ENCODE results near the gene BIRC5. TPM values are rescaled to one million over a fixed set of nuclear protein-coding genes. Genes with fewer than 3 reads are reported as not detected.

The BIRC5 gene
- total RNA-seq, 3 donors from 2014 or later (not counting 1 experiment from before 2014, with no cell fraction given), result 0.73 to 1.9 (median 1.2) TPM

DNA sequence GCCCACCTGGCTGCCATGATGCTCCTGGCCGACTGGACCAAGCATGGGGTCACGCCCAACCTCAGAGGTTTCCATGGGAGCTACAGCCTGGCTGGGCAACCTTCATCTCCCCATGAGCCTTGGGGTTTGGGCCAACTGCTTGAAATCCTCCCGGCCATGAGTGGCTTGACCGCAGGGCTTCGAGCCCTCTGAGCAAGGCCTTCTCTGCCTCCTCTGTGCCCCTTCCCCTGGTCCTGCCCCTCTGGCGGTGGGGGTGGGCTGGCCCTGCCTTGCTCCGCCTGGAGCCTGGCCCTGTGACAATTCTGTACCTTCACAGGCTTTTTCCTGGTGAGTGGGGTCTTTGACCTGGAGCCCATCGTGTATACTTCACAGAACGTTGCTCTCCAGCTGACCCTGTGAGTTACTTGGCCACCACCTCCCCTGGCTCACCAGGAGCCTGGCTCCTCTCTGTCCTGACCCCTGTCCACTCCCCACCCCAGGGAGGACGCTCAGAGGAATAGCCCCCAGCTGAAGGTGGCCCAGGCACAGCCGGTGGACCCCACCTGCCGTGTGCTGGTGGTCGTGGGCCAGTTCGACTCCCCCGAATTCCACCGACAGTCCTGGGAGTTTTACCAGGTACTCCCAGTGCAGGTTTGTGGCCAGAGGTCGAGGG, 8.8 kb upstream of the BIRC5 start:
- DNase-seq (no peak), ATAC-seq (no peak)
- Histone ChIP-seq H3K9me3 (ENCODE audit: control insufficient read depth, insufficient read depth, low read length) (no peaks in the 10 kb centered on the region), H3K4me1 (ENCODE audit: control insufficient read depth, insufficient read depth, low read length) (no peaks in the 10 kb centered on the region), H3K27me3 (ENCODE audit: control insufficient read depth, insufficient read depth, low read length) (no peaks in the 10 kb centered on the region), H3K4me3 (ENCODE audit: low read length) (no peak overlapping the region), H3K27ac (ENCODE audit: low read length) (no peak overlapping the region), H3K36me3 (ENCODE audit: control insufficient read depth, insufficient read depth, low read length) (no peaks in the 10 kb centered on the region)
- H3K27me3 Mint-ChIP-seq (ENCODE audit: low read depth in 2 of 2), result no peaks in the 10 kb centered on the region
- no peak overlapping the region for H3K4me3 Mint-ChIP-seq
- TF ChIP-seq, protein P1, sequence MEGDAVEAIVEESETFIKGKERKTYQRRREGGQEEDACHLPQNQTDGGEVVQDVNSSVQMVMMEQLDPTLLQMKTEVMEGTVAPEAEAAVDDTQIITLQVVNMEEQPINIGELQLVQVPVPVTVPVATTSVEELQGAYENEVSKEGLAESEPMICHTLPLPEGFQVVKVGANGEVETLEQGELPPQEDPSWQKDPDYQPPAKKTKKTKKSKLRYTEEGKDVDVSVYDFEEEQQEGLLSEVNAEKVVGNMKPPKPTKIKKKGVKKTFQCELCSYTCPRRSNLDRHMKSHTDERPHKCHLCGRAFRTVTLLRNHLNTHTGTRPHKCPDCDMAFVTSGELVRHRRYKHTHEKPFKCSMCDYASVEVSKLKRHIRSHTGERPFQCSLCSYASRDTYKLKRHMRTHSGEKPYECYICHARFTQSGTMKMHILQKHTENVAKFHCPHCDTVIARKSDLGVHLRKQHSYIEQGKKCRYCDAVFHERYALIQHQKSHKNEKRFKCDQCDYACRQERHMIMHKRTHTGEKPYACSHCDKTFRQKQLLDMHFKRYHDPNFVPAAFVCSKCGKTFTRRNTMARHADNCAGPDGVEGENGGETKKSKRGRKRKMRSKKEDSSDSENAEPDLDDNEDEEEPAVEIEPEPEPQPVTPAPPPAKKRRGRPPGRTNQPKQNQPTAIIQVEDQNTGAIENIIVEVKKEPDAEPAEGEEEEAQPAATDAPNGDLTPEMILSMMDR (IDR thresholded peaks at IDR 0.05), result no peak
- H3K27ac Mint-ChIP-seq, result no peak overlapping the region
- WGBS (ENCODE audit: insufficient coverage), result 96% methylated on average over 17 of the region's 17 CpGs
- intact Hi-C loops (cut with micrococcal nuclease), result no loop called here
- H3K36me3 Mint-ChIP-seq, result no peaks in the 10 kb centered on the region
- H3K9me3 Mint-ChIP-seq, result no peaks in the 10 kb centered on the region
- no peaks in the 10 kb centered on the region for H3K4me1 Mint-ChIP-seq

DNA sequence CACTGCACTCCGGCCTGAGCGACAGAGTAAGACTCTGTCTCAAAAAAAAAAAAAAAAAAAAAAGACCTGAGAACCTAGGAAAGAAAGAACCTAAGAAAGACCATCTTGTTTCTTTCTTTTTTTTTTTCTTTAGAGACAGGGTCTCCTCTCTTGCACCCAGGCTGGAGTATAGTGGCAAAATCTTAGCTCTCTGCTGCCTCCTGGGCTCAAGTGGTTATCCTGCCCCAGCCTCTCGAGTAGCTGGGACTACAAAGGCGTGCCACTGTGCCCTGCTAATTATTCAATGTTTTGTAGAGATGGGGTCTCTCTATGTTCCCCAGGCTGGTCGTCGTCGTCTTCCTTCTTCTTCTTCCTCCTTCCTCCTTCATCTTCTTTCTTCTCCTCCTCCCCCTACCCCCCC, 7.8 kb upstream of the BIRC5 start:
- H3K9me3 ChIP-seq (ENCODE audit: control insufficient read depth, insufficient read depth, low read length), result no peaks in the 10 kb centered on the region
- H3K27me3 Mint-ChIP-seq (ENCODE audit: low read depth in 2 of 2), result no peaks in the 10 kb centered on the region
- no peak overlapping the region for H3K27ac Mint-ChIP-seq
- TF ChIP-seq, protein P1 (IDR thresholded peaks at IDR 0.05), result no peak
- H3K4me1 Mint-ChIP-seq, result no peaks in the 10 kb centered on the region
- no peaks in the 10 kb centered on the region for H3K9me3 Mint-ChIP-seq
- no peaks in the 10 kb centered on the region for H3K36me3 ChIP-seq (ENCODE audit: control insufficient read depth, insufficient read depth, low read length)
- H3K27me3 ChIP-seq (ENCODE audit: control insufficient read depth, insufficient read depth, low read length), result no peaks in the 10 kb centered on the region
- no peak for DNase-seq
- no peaks in the 10 kb centered on the region for H3K4me1 ChIP-seq (ENCODE audit: control insufficient read depth, insufficient read depth, low read length)
- H3K27ac ChIP-seq (ENCODE audit: low read length), result no peak overlapping the region
- no peak for ATAC-seq
- WGBS (ENCODE audit: insufficient coverage), result 88% methylated on average over 7 of the region's 7 CpGs
- H3K4me3 Mint-ChIP-seq, result no peak overlapping the region
- no peaks in the 10 kb centered on the region for H3K36me3 Mint-ChIP-seq
- H3K4me3 ChIP-seq (ENCODE audit: low read length), result no peak overlapping the region
- intact Hi-C loops (cut with micrococcal nuclease), result no loop called here

- intact Hi-C loops (cut with micrococcal nuclease), result no loop called here
- H3K4me3 ChIP-seq (ENCODE audit: low read length), result no peak overlapping the region
- H3K27me3 Mint-ChIP-seq (ENCODE audit: low read depth in 2 of 2), result no peaks in the 10 kb centered on the region
- H3K27ac Mint-ChIP-seq, result no peak overlapping the region
- no peaks in the 10 kb centered on the region for H3K4me1 ChIP-seq (ENCODE audit: control insufficient read depth, insufficient read depth, low read length)
- H3K36me3 Mint-ChIP-seq, result no peaks in the 10 kb centered on the region
- H3K9me3 ChIP-seq (ENCODE audit: control insufficient read depth, insufficient read depth, low read length), result no peaks in the 10 kb centered on the region
- no peaks in the 10 kb centered on the region for H3K27me3 ChIP-seq (ENCODE audit: control insufficient read depth, insufficient read depth, low read length)
- ATAC-seq (no peak), DNase-seq (no peak)
- no peaks in the 10 kb centered on the region for H3K9me3 Mint-ChIP-seq
- no peak overlapping the region for H3K27ac ChIP-seq (ENCODE audit: low read length)
- TF ChIP-seq, protein P1 (IDR thresholded peaks at IDR 0.05), result no peak
- no peaks in the 10 kb centered on the region for H3K36me3 ChIP-seq (ENCODE audit: control insufficient read depth, insufficient read depth, low read length)
- peaks cover 0 to under 1% of the 10 kb centered on the region in 2 donors for H3K4me1 Mint-ChIP-seq
- H3K4me3 Mint-ChIP-seq, result no peak overlapping the region
- WGBS (ENCODE audit: insufficient coverage), result 91% methylated on average over 1 of the region's 3 CpGs
Observed at GRCh38 chr17:78208486-78208885, 5.6 kb upstream of the BIRC5 start.

DNA sequence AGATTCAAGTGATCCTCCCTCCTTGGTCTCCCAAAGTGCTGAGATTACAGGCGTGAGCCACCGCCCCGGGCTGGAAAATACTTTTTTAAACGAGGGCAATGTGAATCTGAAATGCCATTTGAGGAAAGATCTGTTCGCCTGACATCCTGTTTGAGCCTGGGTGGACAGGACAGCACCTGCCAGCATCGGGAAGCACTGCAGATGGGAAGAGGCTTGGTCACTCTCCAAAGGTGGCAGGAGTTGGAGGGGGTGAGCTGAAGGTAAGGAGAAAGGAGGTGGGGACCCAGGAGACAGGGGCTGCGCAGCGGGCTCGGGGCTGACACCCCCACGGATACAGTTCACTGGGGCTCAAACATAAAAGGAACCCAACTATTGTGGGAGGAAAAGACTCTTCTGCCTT, 3.9 kb upstream of the BIRC5 start:
- H3K36me3 ChIP-seq (ENCODE audit: control insufficient read depth, insufficient read depth, low read length), result no peaks in the 10 kb centered on the region
- no peaks in the 10 kb centered on the region for H3K27me3 ChIP-seq (ENCODE audit: control insufficient read depth, insufficient read depth, low read length)
- Mint-ChIP-seq H3K36me3 (no peaks in the 10 kb centered on the region), H3K27me3 (ENCODE audit: low read depth in 2 of 2) (no peaks in the 10 kb centered on the region), H3K4me1 (peaks cover 0 to 9% of the 10 kb centered on the region in 2 donors), H3K27ac (no peak overlapping the region), H3K4me3 (no peak overlapping the region), H3K9me3 (no peaks in the 10 kb centered on the region)
- DNase-seq (no peak), ATAC-seq (no peak)
- no peak overlapping the region for H3K4me3 ChIP-seq (ENCODE audit: low read length)
- no peaks in the 10 kb centered on the region for H3K9me3 ChIP-seq (ENCODE audit: control insufficient read depth, insufficient read depth, low read length)
- no peak overlapping the region for H3K27ac ChIP-seq (ENCODE audit: low read length)
- peaks cover 9% of the 10 kb centered on the region for H3K4me1 ChIP-seq (ENCODE audit: control insufficient read depth, insufficient read depth, low read length)
- TF ChIP-seq, protein P1 (IDR thresholded peaks at IDR 0.05), result no peak
- intact Hi-C loops (cut with micrococcal nuclease), result no loop called here
- WGBS (ENCODE audit: insufficient coverage), result 90% methylated on average over 10 of the region's 10 CpGs
